Esophagus (tissue), 2 donors: ENCODE data around the gene NHEJ1. TPM values are rescaled to one million over a fixed set of nuclear protein-coding genes. Genes with fewer than 3 reads are reported as not detected.

ENCODE experiments used
- H3K27ac ChIP-seq, 2 donors: one replicate each; pipeline ENCODE4 v1.5.1; 2013; ENCODE audit warnings: low read depth in 2 of 2, mild to moderate bottlenecking in 2 of 2, inconsistent platforms in 1 of 2, low read length in 1 of 2, moderate library complexity in 1 of 2
- H3K27me3 ChIP-seq, 2 donors: one replicate each; pipeline ENCODE4 v1.6.1; 2013; ENCODE audit warnings: low read length in 2 of 2, control low read depth in 1 of 2, mild to moderate bottlenecking in 1 of 2; ENCODE audit not compliant: insufficient read depth in 2 of 2, control insufficient read depth in 1 of 2
- H3K36me3 ChIP-seq, 2 donors: one replicate each; pipeline ENCODE4 v1.6.1; 2013; ENCODE audit warnings: low read length in 1 of 2; ENCODE audit not compliant: control insufficient read depth in 2 of 2, insufficient read depth in 2 of 2
- H3K4me1 ChIP-seq, 2 donors: one replicate each; pipeline ENCODE4 v1.6.1; 2013; ENCODE audit warnings: low read length in 1 of 2; ENCODE audit not compliant: control insufficient read depth in 2 of 2, insufficient read depth in 2 of 2
- H3K4me3 ChIP-seq, 2 donors: one replicate each; pipeline ENCODE4 v1.5.1; 2013; ENCODE audit warnings: low read length in 2 of 2, mild to moderate bottlenecking in 2 of 2, low read depth in 1 of 2, moderate library complexity in 1 of 2
- H3K9me3 ChIP-seq, 2 donors: one replicate each; pipeline ENCODE4 v1.6.1; 2013; ENCODE audit warnings: mild to moderate bottlenecking in 2 of 2, low read depth in 1 of 2, low read length in 1 of 2, moderate library complexity in 1 of 2; ENCODE audit not compliant: control insufficient read depth in 2 of 2, insufficient read depth in 1 of 2
- WGBS, 2 donors: extraction: QIAGEN DNeasy Blood & Tissue Kit; methylation state at CpG; one replicate each; pipeline ENCODE4 v1.1.7; 2013; 5-methylcytosine and 5-hydroxymethylcytosine counted together
- polyA plus RNA-seq, 2 donors: library from polyadenylated mRNA; stranded (reverse); fragments of 200-250 nt; gene quantifications; one replicate each; pipeline ENCODE4 v1.2.3, GENCODE V29; 2013
- donor health status: healthy with polysubstance abuse.
- donor health status: Bipolar disorder and iron deficiency.

Gene NHEJ1
- polyA plus RNA-seq, 2 donors = 4.4 to 5.9 TPM

DNA sequence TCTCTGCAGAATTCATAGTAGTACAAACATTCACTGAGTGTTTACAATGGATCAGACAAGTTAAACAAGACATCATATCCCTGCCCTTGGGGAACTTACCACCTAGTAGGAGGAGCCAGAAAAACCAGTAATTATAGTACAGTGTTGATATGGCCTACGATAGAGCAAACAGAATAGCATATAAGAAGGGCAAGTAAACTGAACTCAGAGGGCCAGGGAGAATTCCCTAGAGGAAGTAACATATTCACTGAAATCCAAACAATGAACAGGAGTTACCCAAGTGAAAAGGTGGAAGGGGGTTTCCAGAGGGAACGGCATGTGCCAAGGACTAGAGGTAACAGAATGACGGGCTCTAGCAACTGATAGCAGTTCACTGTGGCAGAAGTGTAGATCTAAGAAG is 34.1 kb downstream of the NHEJ1 start:
- H3K27ac ChIP-seq = no peak overlapping the region
- WGBS, 2 donors = 45 to 51% methylated on average over 3 of the region's 3 CpGs

GRCh38 chr2:219125886-219126270 is 34.7 kb downstream of the NHEJ1 start:
- no peaks in the 10 kb centered on the region for H3K27me3 ChIP-seq
- H3K4me1 ChIP-seq = peaks cover 2 to 9% of the 10 kb centered on the region in 2 donors
- no peaks in the 10 kb centered on the region for H3K9me3 ChIP-seq
- 93 to 94% methylated on average over 1 of the region's 1 CpG for WGBS, 2 donors
- no peak overlapping the region for H3K4me3 ChIP-seq
- H3K36me3 ChIP-seq = peaks cover 0 to 2% of the 10 kb centered on the region in 2 donors
- no peak overlapping the region for H3K27ac ChIP-seq

More for the DNA sequence above, 34.1 kb downstream of the NHEJ1 start:
- Histone ChIP-seq H3K36me3 (peaks cover 0 to 2% of the 10 kb centered on the region in 2 donors), H3K27me3 (no peaks in the 10 kb centered on the region), H3K9me3 (no peaks in the 10 kb centered on the region), H3K4me3 (no peak overlapping the region), H3K4me1 (peaks cover 2 to 9% of the 10 kb centered on the region in 2 donors)

- no peak overlapping the region for H3K27ac ChIP-seq
- peaks cover 2 to 9% of the 10 kb centered on the region in 2 donors for H3K4me1 ChIP-seq
- no peaks in the 10 kb centered on the region for H3K27me3 ChIP-seq
- peaks cover 0 to 2% of the 10 kb centered on the region in 2 donors for H3K36me3 ChIP-seq
- WGBS, 2 donors = 86 to 88% methylated on average over 10 of the region's 10 CpGs
- no peak overlapping the region for H3K4me3 ChIP-seq
- H3K9me3 ChIP-seq = no peaks in the 10 kb centered on the region
Measured at GRCh38 chr2:219125225-219125885, 35.3 kb downstream of the NHEJ1 start.

- H3K36me3 ChIP-seq = peaks cover 0 to 2% of the 10 kb centered on the region in 2 donors
- no peaks in the 10 kb centered on the region for H3K27me3 ChIP-seq
- WGBS, 2 donors = 68 to 80% methylated on average over 4 of the region's 4 CpGs
- H3K27ac ChIP-seq = no peak overlapping the region
- H3K9me3 ChIP-seq = no peaks in the 10 kb centered on the region
- H3K4me1 ChIP-seq = peaks cover 2 to 9% of the 10 kb centered on the region in 2 donors
- no peak overlapping the region for H3K4me3 ChIP-seq
Measured at GRCh38 chr2:219124381-219125110, 36.1 kb downstream of the NHEJ1 start.

DNA sequence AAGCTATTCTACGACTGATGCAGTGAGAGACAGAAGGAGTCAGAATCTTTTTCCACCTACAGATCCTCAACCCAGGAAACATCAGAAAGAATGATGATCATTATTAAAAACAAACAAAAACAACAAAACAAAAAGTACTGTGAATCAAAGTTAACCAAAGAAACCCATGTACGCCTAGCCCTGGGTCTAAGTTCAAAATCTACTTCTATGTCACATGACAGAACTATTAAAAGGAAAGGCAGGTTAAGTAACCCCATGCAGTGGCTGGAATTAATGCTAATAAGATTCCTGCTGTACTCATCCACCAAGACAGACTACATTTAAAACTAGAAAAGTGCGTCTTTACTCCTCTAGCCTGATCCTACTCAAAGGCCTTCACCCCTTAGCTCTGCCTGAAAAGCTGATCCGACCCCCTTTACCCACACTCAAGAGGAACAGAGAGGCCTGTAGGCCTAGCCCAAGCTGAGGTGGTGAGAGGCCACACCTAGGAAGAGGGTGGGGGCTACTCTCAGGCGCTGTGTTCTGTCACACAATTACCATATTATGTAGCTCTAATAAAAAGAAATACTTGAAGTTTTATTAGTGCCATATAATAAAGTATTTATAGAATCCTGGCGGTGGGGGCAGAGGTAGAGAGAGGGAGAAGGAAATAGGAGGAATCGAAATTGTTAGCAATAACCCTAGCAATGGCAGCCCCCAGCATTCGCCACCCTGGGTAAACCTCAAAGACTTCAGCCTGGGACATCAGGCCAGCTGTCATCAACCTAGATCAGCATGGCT is 37.1 kb downstream of the NHEJ1 start:
- H3K27me3 ChIP-seq = no peaks in the 10 kb centered on the region
- no peaks in the 10 kb centered on the region for H3K9me3 ChIP-seq
- peaks cover 2 to 7% of the 10 kb centered on the region in 2 donors for H3K4me1 ChIP-seq
- no peak overlapping the region for H3K4me3 ChIP-seq
- WGBS, 2 donors = 80 to 93% methylated on average over 8 of the region's 8 CpGs
- H3K36me3 ChIP-seq = peaks cover 0 to 2% of the 10 kb centered on the region in 2 donors
- no peak overlapping the region for H3K27ac ChIP-seq

DNA sequence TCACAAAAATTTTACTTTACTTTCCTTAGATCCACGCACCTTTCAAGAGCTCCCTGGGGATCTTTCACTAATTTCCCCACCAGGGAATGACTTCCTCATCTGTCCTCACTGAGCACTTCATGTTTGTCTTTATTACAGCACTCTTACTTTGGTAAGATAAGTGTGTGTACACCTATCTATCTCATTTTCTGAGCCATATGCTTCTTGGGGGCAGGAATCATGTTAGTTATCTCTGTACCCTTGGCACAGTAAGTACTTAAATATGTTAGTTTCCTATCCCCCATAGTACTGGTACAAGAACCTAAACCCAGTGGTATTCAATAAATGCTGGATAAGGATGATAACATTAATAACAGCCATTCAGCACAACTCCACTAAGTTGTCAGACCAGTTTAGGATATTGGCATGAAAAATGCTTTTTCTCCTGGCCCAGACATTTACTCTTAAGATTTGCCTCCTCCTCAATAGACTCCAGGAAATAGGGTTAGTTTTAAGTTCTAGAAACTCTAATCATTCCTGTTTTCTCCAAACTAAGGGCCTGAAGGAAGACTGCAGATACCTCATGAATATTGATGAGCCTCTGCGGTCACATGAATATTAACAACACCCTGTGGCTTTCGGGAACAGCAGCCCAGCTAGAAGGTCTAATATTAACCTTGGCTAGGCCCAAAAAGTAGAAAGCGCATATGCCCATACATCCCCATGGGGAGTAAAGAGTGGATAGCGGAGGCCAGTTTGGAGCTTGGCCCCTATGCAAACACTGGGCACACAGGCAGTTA is 38.2 kb downstream of the NHEJ1 start:
- H3K9me3 ChIP-seq = no peaks in the 10 kb centered on the region
- peaks cover 0 to 2% of the 10 kb centered on the region in 2 donors for H3K36me3 ChIP-seq
- no peaks in the 10 kb centered on the region for H3K27me3 ChIP-seq
- peaks cover 2 to 7% of the 10 kb centered on the region in 2 donors for H3K4me1 ChIP-seq
- no peak overlapping the region for H3K4me3 ChIP-seq
- peak overlapping the region in 1 of 2 donors; percentile 26 for H3K27ac ChIP-seq
- 59 to 64% methylated on average over 5 of the region's 5 CpGs for WGBS, 2 donors

DNA sequence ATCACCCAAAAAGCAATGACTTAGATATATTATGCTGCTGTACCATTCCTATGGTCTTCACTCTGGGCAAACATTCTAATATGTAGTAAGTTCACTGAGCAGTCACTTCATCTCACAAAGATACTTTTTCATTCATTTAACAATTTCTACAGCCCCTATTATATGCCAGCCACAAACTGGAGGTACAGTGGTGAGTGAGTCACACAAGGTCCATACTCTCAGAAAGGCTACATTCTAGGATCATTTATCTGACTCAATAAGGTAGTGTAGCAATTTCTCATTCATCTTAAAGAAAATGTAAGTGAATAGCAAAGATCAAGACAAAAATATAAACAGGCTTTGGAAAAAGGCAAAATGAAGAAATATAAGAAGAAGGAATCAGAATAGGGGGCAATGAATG is 40.5 kb downstream of the NHEJ1 start:
- H3K4me1 ChIP-seq = peaks cover 2 to 4% of the 10 kb centered on the region in 2 donors
- no peak overlapping the region for H3K4me3 ChIP-seq
- no peaks in the 10 kb centered on the region for H3K27me3 ChIP-seq

GRCh38 chr2:219119422-219120043 is 41.1 kb downstream of the NHEJ1 start:
- no peak overlapping the region for H3K27ac ChIP-seq
- H3K4me1 ChIP-seq = peaks cover 2 to 4% of the 10 kb centered on the region in 2 donors
- no peak overlapping the region for H3K4me3 ChIP-seq
- 60 to 65% methylated on average over 7 of the region's 7 CpGs for WGBS, 2 donors
- peaks cover 0 to 2% of the 10 kb centered on the region in 2 donors for H3K36me3 ChIP-seq
- H3K27me3 ChIP-seq = no peaks in the 10 kb centered on the region
- no peaks in the 10 kb centered on the region for H3K9me3 ChIP-seq

More for the DNA sequence above, 40.5 kb downstream of the NHEJ1 start:
- peaks cover 0 to 2% of the 10 kb centered on the region in 2 donors for H3K36me3 ChIP-seq
- no peaks in the 10 kb centered on the region for H3K9me3 ChIP-seq
- H3K27ac ChIP-seq = no peak overlapping the region
